D341Med (cell line): ENCODE results near the gene RPS6KA1.
"Not testable (repeated sequence)": the region's sequence is repeated elsewhere in the genome, so short reads cannot be mapped to it uniquely, and the experiment has no call there.

Source experiments
- DNase-seq: peaks from one replicate; pipeline ENCODE4 v3.0.0; 2012; ENCODE audit warnings: low spot score

The RPS6KA1 gene

DNA sequence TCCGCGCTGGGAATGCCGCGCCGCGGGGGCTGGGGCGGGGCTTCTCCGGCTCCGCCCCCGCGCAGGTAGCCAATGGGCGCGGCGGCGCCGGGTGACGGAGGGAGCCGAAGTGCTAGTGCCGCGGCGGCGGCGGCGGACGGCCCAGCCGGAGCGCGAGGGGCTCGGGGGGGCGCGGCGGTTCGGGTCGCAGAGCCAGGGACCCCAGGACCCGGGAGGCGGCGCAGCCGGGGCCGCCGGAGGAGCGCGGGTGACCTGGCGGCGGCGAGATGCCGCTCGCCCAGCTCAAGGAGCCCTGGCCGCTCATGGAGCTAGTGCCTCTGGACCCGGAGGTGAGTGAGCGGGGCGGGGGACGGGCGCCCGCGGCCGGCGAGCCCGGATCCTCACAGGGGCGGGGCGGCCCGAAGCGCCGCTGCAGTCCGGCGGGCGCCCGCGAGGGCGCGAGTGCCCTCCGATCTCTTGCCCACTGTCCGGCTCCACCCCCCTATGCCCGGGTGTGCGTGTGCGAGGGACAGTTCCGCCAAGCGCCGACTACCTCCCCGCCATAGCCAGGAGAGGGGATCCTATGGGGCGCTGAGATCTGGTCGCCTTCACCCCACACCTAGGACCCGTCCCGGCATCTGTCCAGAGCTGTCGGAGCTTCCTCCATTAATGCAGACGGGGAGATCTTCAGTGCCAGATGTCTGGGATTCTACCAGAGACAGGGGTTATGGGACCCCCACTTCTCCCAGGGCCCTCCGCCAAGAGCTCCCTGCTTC lies at the start of gene RPS6KA1:
TSS of gene RPS6KA1 (plus strand) at position 107 of the 755 bp plus-strand sequence. CDS start at position 267, 160 bp downstream.
- DNase-seq, result peak; percentile 97

DNA sequence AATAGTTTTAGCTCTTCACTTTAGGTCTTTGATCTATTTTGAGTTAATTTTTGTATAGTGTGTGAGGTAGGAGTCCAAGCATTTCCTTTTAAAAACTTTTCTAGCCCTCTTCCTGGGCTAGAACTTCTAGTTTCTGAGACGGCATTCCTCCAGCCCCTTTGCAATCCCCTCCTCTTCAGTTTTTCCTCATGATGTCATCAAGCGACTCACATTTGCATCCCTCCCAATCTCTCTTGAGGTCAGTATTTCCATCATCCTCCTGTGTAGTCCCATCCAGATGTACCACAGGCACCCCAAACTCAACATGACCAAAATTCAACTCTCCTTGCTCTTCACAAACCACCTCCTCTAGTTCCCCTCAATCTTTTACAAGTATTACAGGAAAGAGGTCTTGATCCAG lies 46.6 kb upstream of the RPS6KA1 start:
- no peak for DNase-seq

DNA sequence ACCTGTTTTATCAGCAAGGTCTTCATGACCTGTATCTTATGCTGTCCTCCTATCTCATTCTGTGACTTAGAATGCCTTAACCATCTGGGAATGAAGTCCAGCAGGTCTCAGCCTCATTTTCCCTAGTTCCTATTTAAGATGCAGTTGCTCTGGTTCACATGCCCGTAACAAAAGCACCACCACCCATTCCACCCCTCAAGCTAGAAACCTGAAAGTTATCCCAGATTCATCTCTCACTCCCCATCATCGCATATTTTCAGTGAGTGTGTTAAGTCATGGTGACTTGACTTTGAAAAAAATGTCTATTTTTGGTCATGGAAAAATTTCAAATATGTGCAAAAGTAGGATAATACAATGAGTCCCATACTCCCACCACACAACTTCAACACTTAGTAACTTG lies 45.6 kb upstream of the RPS6KA1 start:
- DNase-seq, result no peak

DNA sequence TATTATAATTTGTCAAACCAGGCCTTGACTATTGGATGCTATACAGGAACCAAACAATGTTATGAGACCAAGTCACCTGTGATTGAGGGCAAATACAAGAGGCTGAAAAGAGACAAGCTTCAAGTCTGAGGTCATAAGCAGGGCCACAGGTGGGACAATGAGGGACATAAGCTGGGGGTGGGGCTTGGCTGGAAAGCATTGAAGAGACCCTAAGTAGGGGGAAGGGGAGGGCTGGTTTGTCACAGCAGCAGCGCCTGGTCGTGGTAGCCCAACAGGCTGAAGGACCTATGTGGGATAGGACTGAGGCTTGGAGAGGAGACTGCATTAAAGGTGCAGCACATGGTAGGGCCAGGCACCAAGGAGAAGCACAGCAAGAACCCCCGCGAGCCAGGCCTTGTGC lies 39.4 kb upstream of the RPS6KA1 start:
- DNase-seq, result no peak

DNA sequence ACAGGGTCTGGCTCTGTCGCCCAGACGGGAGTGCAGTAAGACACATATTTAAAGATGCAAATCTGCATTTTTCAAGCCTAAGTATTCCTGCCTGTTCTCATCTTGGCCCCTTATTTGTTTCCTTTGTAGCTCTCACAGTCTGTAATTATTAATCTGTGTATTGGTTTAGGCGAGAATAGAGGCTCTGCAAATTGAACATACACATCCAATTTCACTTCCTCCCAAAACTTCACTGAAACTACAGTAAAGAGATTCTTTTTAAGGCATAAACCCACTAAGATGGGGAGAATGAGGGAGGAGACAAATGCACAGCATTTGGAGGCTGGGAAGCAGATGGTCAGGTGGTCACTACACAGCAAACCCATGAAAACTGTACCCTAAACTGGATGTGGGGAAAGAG lies 36.3 kb upstream of the RPS6KA1 start:
- DNase-seq, result no peak

DNA sequence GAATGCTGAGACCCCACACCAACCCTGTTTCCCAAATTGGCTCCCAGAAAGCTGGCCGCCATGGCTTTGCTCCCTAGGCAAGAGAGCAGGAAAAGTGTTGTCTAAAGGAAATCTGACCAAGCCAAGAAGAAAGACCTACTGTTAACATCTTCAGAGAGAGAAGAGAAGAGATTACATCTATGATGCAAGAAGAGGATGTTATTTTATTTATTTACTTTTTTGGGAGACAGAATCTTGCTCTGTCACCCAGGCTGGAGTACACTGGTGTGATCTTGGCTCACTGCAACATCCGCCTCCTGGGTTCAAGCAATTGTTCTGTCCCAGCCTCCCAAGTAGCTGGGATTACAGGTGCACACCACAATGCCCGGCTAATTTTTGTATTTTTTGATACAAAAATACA lies 35.6 kb upstream of the RPS6KA1 start:
- no peak for DNase-seq

DNA sequence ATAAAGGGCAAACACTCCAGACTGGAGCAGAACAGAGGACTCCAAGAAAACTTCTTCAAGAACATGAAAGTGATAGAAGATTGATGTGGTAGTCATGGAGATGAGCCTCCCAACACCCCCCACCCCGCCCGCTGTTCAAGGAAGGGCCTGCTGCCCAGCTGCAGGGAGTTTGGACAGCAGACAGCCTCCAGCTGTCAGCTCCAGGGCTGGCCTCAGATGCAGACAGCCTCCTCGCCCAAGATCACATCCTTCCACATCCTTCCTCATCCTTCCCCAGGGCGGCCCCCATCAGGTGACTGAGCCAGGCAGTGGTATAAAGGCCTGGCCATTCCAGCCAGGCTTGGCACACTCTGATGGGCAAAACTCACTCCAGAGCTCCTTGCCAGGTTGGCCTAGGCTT lies 32.7 kb upstream of the RPS6KA1 start:
- DNase-seq, result no peak

DNA sequence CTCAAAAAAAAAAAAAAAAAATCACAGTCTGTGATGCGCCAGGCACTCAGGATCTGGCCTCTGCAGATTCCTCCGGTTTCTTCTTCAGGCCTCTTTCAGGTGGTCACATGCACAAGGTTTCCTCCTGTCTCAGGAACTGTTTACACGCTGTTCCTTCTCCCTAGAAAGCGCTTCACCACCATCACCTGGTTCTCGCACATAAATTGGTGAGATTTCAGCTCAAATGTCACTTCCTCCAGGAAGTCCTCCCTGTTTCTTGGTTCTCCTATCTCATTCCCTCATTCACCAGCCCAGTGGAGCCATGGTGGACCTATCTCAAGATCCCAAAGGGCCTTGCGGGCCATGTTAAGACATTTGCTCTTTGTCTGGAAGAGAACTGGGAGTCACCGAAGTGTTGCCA lies 30.7 kb upstream of the RPS6KA1 start:
- no peak for DNase-seq

DNA sequence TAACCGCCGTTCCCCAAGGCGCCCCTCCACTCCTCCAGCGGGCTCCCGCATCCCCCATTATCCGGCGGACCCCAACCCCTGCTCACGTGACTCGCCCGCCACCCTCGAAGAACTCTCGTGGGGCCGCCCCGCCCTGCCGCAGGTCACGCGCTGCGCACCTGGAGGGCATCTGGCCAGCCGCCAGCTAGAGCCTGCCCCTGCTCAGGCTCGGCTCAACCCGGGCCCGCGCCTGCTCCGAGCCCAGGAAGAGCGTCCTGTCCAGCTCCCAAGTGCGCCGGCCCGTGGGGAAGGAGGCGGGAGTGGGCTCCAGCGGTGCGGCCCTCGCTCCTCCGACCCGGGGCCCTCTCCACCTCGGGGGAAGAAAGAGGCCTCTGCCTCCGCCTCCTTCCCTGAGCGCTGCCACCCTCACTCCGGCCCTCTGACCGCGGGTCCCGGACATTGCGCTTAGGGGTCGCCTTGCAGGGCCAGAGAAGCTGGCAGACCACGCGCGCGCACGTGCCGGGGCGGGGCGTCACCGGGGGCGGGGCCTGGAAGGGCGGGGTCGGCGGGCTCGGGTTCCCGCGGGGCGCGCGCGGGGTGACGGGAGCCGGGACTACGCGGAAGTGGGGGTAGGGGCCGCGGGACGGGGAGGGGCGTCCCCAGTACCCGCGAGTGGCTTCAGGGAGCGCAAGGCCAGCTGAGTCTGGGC lies 28.9 kb upstream of the RPS6KA1 start:
- DNase-seq, result peak; percentile 96

DNA sequence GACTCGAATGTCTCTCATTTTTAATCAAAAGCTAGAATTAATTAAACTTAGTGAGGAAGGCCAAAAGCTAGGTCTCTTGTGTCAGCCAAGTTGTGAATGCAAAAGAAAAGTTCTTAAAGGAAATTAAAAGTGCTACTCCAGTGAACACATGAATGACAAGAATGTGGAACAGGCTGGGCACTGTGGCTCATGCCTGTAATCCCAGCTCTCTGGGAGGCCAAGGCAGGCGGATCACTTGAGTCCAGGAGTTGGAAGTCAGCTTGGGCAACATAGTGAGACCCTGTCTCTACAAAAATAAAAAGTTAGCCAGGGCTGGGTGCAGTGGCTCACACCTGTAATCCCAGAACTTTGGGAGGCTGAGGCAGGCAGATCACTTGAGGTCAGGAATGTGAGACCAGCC lies 18.9 kb upstream of the RPS6KA1 start:
- DNase-seq, result not testable (repeated sequence)

DNA sequence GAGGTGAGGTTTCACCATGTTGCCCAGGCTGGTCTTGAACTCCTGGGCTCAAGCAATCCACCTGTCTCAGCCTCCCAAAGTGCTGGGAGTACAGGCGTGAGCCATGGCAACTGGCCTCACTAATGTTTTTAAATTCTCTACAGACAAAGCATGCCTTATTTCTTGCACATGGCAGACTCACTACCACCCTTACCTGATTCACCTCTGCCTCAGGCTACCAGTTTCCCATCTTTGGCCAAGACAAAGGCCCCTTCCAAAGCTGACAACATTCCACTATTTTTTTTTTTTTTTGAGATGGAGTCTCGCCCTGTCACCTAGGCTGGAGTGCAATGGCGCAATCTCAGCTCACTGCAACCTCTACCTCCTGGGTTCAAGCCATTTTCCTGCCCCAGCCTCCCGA lies 13.7 kb upstream of the RPS6KA1 start:
- DNase-seq, result not testable (repeated sequence)

DNA sequence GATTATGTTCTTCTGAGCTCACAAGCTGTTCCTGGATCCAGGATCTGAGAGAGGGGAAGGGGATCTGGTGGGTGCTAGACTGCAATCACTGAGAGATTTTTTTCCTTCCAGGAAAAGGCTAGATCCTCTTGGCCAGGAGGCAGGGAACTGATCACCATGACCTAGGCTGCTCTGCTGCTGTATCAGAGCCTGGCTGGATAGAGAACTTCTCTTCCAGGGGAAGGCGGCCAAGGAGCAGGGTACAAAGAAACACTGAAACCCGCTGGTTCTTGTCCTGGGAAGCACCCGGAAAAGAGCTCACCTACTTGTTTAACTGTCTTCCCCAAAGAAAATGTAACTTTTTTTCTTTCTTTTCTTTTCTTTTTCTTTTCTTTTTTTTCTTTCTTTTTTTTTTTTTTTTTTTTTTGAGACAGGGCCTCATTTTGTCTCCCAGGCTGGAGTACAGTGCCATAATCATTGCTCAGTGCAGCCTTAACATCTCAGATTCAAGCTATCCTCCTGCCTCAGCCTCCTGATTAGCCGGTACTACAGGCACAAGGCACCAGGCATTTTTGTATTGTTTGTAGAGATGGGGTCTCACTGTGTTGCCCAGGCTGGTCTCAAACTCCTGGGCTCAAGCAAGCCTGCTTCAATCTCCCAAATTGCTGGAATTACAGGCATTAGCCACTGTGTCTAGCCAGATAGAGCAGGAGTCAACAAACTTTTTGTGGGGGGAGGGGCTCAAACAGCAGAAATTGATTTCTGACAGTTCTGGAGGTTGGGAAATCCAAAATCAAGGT lies 12.4 kb upstream of the RPS6KA1 start:
- no peak for DNase-seq

DNA sequence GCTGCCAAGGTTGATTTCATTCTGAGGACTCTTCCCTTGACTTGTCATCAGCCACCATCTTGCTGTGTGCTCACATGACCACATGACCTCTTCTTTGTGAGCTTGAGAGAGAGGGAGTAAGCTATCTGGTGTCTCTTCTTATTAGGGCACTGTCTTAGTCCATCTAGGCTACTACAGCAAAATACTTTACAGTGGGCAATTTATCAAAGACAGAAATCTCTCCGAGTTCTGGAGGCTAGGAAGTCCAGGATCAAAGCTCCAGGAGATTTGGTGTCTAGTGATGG lies 11.9 kb upstream of the RPS6KA1 start:
- DNase-seq, result no peak

DNA sequence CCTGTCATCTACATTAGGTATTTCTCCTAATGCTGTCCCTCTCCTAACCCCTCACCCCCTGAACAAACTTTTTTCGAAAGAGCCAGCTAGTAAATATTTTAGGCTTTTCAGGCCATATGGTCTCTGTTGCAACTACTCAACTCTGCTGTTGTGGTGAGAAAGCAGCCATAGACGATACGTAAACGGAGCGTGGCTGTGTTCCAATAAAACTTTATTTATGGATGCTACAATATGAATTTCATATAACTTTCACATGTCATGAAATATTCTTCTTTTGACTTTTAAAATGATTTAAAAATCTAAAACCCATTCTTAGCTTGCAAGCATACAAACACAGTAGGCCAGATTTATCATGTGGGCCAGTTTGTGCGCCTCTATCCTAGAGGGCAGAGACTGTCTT lies 11.2 kb upstream of the RPS6KA1 start:
- DNase-seq, result no peak

DNA sequence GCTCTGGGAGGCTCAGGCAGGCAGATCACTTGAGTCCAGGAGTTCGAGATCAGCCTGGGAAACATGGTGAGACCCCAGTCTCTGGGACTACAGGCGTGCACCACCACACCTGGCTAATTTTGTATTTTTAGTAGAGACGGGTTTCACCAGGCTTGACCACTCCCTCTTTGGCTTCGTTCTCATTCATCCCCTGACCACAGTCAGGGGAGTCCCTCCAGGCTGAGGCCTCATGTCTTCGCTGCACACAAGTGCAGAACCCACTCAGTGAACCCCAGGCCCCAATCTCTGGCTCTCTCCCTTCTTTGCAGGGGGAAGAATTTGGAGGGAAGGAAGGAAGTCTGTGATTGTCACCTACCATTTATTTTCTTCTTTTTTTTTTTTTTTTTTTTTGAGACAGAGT lies 9.2 kb upstream of the RPS6KA1 start:
- DNase-seq, result no peak

DNA sequence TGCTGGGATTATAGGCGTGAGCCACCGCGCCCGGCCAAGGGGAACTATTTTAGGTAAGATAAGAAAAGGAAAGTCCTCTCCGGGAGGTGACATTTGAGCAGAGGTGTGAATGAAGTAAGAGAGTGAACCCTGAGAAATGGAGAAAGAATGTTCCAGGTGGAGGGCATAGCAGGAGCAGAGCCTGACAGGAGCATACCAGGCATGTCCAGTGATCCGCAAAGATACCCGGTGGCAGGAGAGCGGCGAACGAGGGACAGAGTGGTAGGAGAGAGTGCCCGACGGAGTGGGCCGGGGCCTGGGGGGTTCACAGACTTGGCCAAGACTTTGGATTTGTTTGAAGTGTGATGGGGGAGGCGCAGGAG lies 7.9 kb upstream of the RPS6KA1 start:
- no peak for DNase-seq

DNA sequence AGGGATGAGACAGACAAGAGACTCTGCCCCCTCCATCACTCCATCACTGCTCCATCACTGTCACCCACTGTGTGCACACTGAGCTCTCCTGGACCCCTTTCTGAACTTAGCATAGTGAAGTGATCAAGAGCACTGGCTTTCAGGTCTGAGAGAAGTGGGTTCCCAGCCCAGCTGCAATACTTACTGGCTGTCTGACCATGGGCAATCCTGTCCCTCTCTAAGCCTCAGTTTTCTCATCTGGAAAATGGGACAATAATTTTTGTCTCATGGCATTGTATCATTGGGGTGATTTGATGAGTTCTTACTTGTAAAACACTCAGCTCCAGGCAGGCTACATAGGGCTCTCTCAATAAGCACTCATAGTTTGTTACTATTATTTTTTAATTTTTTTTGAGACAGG lies 7.5 kb upstream of the RPS6KA1 start:
- no peak for DNase-seq

DNA sequence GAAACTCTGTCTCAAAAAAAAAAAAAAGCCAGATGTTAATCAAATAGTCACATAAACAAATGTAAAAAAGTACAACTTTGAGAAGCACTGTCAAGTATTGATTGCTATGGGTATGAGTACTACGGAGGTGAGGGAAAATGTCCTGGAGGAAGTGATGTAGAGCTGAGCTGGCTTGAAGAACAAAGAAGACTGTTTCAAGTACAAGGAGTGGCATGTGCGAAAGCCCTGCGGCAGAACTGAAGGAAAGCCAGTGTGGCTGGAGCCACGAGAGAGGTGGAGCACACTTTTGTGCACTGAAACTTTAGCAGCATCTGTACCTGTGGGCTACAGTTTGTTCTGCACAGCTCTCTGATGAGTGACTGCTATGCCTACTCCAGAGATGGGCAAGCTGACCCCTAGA lies 5.4 kb upstream of the RPS6KA1 start:
- no peak for DNase-seq

DNA sequence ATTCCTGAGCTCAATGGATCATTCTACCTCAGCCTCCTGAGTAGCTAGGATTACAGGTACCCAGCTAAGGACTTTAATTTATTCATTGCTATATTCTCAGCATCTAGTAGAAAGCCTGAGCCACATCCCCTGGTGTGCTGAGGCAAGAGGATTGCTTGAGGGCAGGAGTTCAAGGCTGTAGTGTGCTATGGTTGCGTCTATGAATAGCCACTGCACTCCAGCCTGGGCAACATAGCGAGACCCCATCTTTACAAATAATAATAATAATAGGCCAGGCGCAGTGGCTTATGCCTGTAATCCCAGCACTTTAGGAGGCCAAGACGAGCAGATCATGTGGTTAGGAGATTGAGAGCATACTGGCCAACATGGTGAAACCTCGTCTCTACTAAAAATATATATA lies 3.3 kb upstream of the RPS6KA1 start:
- DNase-seq, result no peak

DNA sequence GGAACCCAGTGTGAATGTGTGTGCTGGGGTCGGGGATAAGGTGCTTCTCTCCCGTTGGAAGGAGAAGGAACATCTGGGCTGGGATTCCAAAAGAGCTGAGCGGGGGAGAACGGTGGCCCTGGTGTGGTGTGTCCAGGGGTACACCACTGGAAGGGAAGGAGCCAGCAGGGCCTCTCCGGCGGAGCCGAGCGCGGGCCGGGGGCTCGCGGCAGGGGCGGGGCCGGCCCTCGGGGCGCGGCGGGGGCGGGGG lies 231 bp upstream of the RPS6KA1 start:
- DNase-seq, result no peak

DNA sequence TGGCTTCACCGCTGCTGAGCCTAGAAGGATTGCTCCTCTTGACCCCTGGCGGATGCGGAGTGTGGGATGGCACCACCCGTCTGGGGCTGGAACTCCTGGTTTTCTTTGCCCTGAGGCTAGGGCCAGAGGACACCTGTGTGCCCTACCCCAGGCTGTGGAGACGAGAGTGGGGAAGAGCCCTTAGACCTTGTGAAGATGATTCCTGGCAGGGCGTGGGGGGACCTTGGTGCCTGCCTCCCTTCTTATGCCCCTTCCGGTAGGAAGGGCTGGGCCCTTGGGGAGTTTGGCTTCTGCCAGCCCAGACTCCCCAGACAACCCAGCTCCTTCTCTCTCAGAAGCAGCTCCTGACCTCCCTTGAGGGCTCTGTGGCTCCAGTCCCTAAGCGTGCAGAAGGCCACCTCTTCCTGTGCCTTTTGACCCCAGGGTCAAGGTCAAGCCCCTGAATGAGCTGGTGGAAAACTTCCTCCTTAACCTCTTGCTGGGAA lies 891 bp downstream of the RPS6KA1 start:
- DNase-seq, result peak; percentile 39

DNA sequence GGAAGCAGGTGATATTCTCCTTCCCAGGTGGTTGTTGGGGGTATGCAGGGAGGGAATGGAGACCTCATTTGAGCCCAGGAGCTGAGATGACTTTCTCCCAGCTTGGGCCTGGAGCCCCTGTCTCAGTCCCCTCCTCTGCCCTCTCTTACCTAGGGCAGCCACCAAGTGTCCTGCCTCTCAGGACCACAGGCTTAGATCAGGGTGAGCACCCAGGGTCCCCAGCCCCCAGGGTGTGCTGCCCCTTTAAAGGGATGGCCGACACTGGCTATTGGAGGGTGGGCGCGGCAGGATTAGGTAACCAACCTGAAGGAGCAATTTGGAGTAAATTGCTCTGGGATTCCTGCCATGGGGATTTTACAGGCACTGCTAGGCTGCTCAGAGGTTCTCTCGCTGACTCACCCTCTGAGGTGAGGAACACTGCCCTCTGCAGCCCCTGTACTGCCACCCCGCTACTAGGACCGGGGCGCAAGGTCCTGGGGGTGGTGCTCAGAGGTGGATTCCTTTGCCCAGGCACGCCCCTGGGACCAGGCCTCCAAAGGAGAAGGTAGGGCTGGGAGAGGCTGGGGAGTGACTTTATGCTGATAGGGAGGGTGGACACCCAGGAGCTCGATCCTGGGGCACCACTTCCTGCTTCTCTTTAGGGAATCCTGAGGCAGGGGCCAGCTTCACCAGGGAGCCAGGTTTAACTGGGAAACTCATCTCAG lies 1.5 kb downstream of the RPS6KA1 start:
- peak; percentile 86 for DNase-seq

DNA sequence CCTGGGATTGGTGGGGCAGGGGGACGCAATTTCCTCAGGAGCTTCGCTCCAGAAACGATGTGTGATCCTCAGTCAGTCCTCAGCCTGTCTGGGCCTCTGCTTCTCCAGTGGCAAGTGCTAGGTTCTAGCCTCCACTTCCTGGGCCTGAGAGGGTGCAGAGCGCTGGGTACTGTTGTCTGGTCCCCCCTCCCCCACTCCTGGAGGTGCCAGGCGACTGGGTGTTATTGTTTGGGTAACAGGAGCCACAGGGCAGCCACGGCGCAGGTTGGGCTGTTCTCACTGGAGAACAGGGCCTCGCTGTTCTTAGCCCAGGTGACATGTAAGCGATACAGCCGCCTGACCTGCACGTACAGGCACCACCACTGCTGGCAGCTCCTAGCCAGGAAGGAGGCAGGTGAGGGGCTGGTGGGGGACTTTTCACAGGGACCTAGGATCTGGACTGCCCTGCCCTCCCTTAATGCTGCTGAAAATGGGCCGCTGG lies 2.1 kb downstream of the RPS6KA1 start:
- peak; percentile 26 for DNase-seq
